HEK293 (cell line): ENCODE results near the gene HLA-DPB1.

Experiments used
- CTCF ChIA-PET: fragments of 350-600 bp; formaldehyde crosslinking; extraction: SDS; loops from one replicate; lab custom pipeline; 2021; ENCODE audit warnings: antibody characterized with exemption; lab: Yijun Ruan, JAX
- POLR2A ChIA-PET: fragments of 300-600 bp; formaldehyde crosslinking; extraction: SDS; loops from one replicate; lab custom pipeline; 2020; ENCODE audit warnings: antibody characterized with exemption, inconsistent platforms; lab: Yijun Ruan, JAX
- H3K27ac ChIP-seq: fragments of 200-500 bp; sonication (Bioruptor generic); 2 replicates; pipeline ENCODE4 v1.5.1; 2014; ENCODE audit warnings: low read depth, low read length, control low read depth, inconsistent platforms; ENCODE audit errors: extremely low read depth
- H3K36me3 ChIP-seq, 2 experiments: fragments of 200-500 bp in 1 of 2; sonication (Bioruptor generic) in 1 of 2; 1 replicate in 1 of 2; 2 replicates in 1 of 2; pipeline ENCODE4 v1.5.1; 2014 to 2017; ENCODE audit warnings: inconsistent platforms in 2 of 2, low read length in 2 of 2; ENCODE audit not compliant: control insufficient read depth in 2 of 2, insufficient read depth in 1 of 2
- H3K4me1 ChIP-seq: fragments of 200-500 bp; sonication (Bioruptor generic); 2 replicates; pipeline ENCODE4 v1.5.1; 2014; ENCODE audit warnings: mild to moderate bottlenecking, low read length, inconsistent platforms; ENCODE audit not compliant: control insufficient read depth, insufficient read depth
- H3K4me3 ChIP-seq: 2 replicates; pipeline ENCODE4 v1.5.1; 2011; ENCODE audit warnings: low read depth, mild to moderate bottlenecking, control low read depth, low read length, moderate library complexity
- H3K9me3 ChIP-seq: fragments of 200-500 bp; sonication (Bioruptor generic); 2 replicates; pipeline ENCODE4 v1.5.1; 2014; ENCODE audit warnings: low read depth, low read length, inconsistent platforms; ENCODE audit not compliant: control insufficient read depth, insufficient read depth
- CTCF ChIP-seq: fragments of 450-650 bp; formaldehyde crosslinking; IDR thresholded peaks from 2 replicates; pipeline ENCODE4 v1.5.1; 2016; ENCODE audit warnings: missing biosample characterization, missing genetic modification characterization
- EGR2 ChIP-seq: fragments of 450-650 bp; formaldehyde crosslinking; IDR thresholded peaks from 2 replicates; pipeline ENCODE4 v1.5.1; 2016; ENCODE audit warnings: low read depth, missing biosample characterization, missing genetic modification characterization
- SCRT2 ChIP-seq: fragments of 450-650 bp; formaldehyde crosslinking; IDR thresholded peaks from 2 replicates; pipeline ENCODE4 v1.5.1; 2016; ENCODE audit warnings: missing biosample characterization, missing genetic modification characterization
- SETDB1 ChIP-seq: IDR thresholded peaks from one replicate; pipeline ENCODE4 v1.6.1; 2017; ENCODE audit warnings: mild to moderate bottlenecking, low read length, moderate library complexity, mixed read lengths; ENCODE audit not compliant: insufficient read length
- TRIM28 ChIP-seq: IDR thresholded peaks from 2 replicates; pipeline ENCODE4 v1.6.1; 2011; ENCODE audit warnings: low read length, control low read depth, borderline replicate concordance
- ZBTB17 ChIP-seq: fragments of 450-650 bp; formaldehyde crosslinking; IDR thresholded peaks from 2 replicates; pipeline ENCODE4 v1.5.1; 2016; ENCODE audit warnings: missing biosample characterization, missing genetic modification characterization
- ZBTB48 ChIP-seq: fragments of 450-650 bp; formaldehyde crosslinking; IDR thresholded peaks from 2 replicates; pipeline ENCODE4 v1.5.1; 2016; ENCODE audit warnings: missing biosample characterization, missing genetic modification characterization
- ZFHX2 ChIP-seq: fragments of 450-650 bp; formaldehyde crosslinking; conservative IDR thresholded peaks from 2 replicates; pipeline ENCODE4 v1.5.1; 2016; ENCODE audit warnings: missing biosample characterization, missing genetic modification characterization
- ZNF138 ChIP-seq: fragments of 450-650 bp; formaldehyde crosslinking; IDR thresholded peaks from 2 replicates; pipeline ENCODE4 v1.5.1; 2016; ENCODE audit warnings: missing biosample characterization, missing genetic modification characterization, borderline replicate concordance
- ZNF16 ChIP-seq: fragments of 450-650 bp; formaldehyde crosslinking; IDR thresholded peaks from 2 replicates; pipeline ENCODE4 v1.5.1; 2016; ENCODE audit warnings: low read depth, missing biosample characterization, missing genetic modification characterization
- ZNF174 ChIP-seq: fragments of 450-650 bp; formaldehyde crosslinking; IDR thresholded peaks from 2 replicates; pipeline ENCODE4 v1.5.0; 2017; ENCODE audit warnings: missing biosample characterization, mild to moderate bottlenecking, missing genetic modification characterization
- ZNF175 ChIP-seq: fragments of 450-650 bp; formaldehyde crosslinking; IDR thresholded peaks from 2 replicates; pipeline ENCODE4 v1.5.1; 2016; ENCODE audit warnings: missing biosample characterization, missing genetic modification characterization
- ZNF18 ChIP-seq: fragments of 450-650 bp; formaldehyde crosslinking; IDR thresholded peaks from 2 replicates; pipeline ENCODE4 v1.5.1; 2016; ENCODE audit warnings: missing biosample characterization, missing genetic modification characterization
- ZNF2 ChIP-seq: fragments of 450-650 bp; formaldehyde crosslinking; IDR thresholded peaks from 2 replicates; pipeline ENCODE4 v1.5.1; 2016; ENCODE audit warnings: missing biosample characterization, missing genetic modification characterization
- ZNF202 ChIP-seq: fragments of 450-650 bp; formaldehyde crosslinking; IDR thresholded peaks from 2 replicates; pipeline ENCODE4 v1.5.1; 2016; ENCODE audit warnings: missing biosample characterization, missing genetic modification characterization, borderline replicate concordance
- ZNF335 ChIP-seq: fragments of 450-650 bp; formaldehyde crosslinking; conservative IDR thresholded peaks from 2 replicates; pipeline ENCODE4 v1.5.1; 2016; ENCODE audit warnings: missing biosample characterization, missing genetic modification characterization
- ZNF558 ChIP-seq: fragments of 450-650 bp; formaldehyde crosslinking; IDR thresholded peaks from 2 replicates; pipeline ENCODE4 v1.5.1; 2016; ENCODE audit warnings: missing biosample characterization, missing genetic modification characterization
- ZNF600 ChIP-seq: fragments of 450-650 bp; formaldehyde crosslinking; IDR thresholded peaks from 2 replicates; pipeline ENCODE4 v1.5.1; 2016; ENCODE audit warnings: missing biosample characterization, missing genetic modification characterization
- ZNF654 ChIP-seq: fragments of 450-650 bp; formaldehyde crosslinking; IDR thresholded peaks from 2 replicates; pipeline ENCODE4 v1.5.1; 2016; ENCODE audit warnings: low read depth, missing biosample characterization, missing genetic modification characterization
- ZNF660 ChIP-seq: fragments of 450-650 bp; IDR thresholded peaks from 2 replicates; pipeline ENCODE4 v1.5.1; 2018; ENCODE audit warnings: missing biosample characterization, mild to moderate bottlenecking, missing genetic modification characterization
- ZNF785 ChIP-seq: fragments of 450-650 bp; formaldehyde crosslinking; IDR thresholded peaks from 2 replicates; pipeline ENCODE4 v1.5.1; 2016; ENCODE audit warnings: missing biosample characterization, missing genetic modification characterization

Gene HLA-DPB1

GRCh38 chr6:33123181-33123580 is 47.4 kb downstream of the HLA-DPB1 start:
- CTCF ChIA-PET: interaction anchor here (0.5 to 9.8 kb wide), 21 partner anchors 8 to 1370 kb away, joined by 3 to 176 read pairs (median 4); no protein-coding TSS in a partner anchor

GRCh38 chr6:33123732-33124524 is 48.1 kb downstream of the HLA-DPB1 start:
- H3K36me3 ChIP-seq: no peaks in the 10 kb centered on the region
- TF ChIP-seq ZNF18 (tag by site-specific recombination) (no peak), ZNF335 (tag by site-specific recombination) (peak; percentile 39), SETDB1 (peak; percentile 87), ZNF654 (tag by site-specific recombination) (peak; percentile 99), ZBTB17 (tag by site-specific recombination) (peak; percentile 67), ZNF558 (peak; percentile 74), ZNF660 (tag by site-specific recombination) (0 out of 2 replicates have a peak, but pooled peaks have one; percentile 42), ZNF600 (tag by site-specific recombination) (peak; percentile 68; the same call in 1 of the 2 replicates), ZNF202 (tag by site-specific recombination) (no peak), ZBTB48 (peak; percentile 75; the same call in 1 of the 2 replicates), ZNF785 (tag by site-specific recombination) (no peak), ZNF2 (tag by site-specific recombination) (peak; percentile 100), CTCF (tag by site-specific recombination) (peak; percentile 64), SCRT2 (tag by site-specific recombination) (peak; percentile 96)
- TF ChIP-seq, all 188 proteins: peak for 11
- no peaks in the 10 kb centered on the region for H3K9me3 ChIP-seq
- CTCF ChIA-PET: interaction anchor here (0.5 to 9.8 kb wide), 34 partner anchors 8 to 1371 kb away, joined by 3 to 176 read pairs (median 4); no protein-coding TSS in a partner anchor
- no peak overlapping the region for H3K4me3 ChIP-seq
- no peaks in the 10 kb centered on the region for H3K4me1 ChIP-seq
- POLR2A ChIA-PET: interaction anchor here (1.0 kb wide), 1 partner anchor 148 kb away, joined by 5 read pairs; the partner anchor contains the start of genes RPS18 and VPS52
- H3K27ac ChIP-seq: no peak overlapping the region

More at GRCh38 chr6:33123181-33123580, 47.4 kb downstream of the HLA-DPB1 start:
- Histone ChIP-seq H3K27ac (no peak overlapping the region), H3K4me3 (no peak overlapping the region), H3K36me3 (no peaks in the 10 kb centered on the region), H3K4me1 (no peaks in the 10 kb centered on the region), H3K9me3 (no peaks in the 10 kb centered on the region)
- TF ChIP-seq ZFHX2 (tag by site-specific recombination): 0 out of 2 replicates have a peak, but pooled peaks have one; percentile 19
- TF ChIP-seq ZNF175 (tag by site-specific recombination): no peak
- TF ChIP-seq ZNF16 (tag by site-specific recombination): no peak
- peak; percentile 8; the same call in 1 of the 2 replicates for TF ChIP-seq TRIM28
- TF ChIP-seq EGR2 (tag by site-specific recombination): peak; percentile 15; the same call in 1 of the 2 replicates
- no peak for TF ChIP-seq ZNF174
- no peak for TF ChIP-seq ZNF138 (tag by site-specific recombination)
- POLR2A ChIA-PET: interaction anchor here (1.0 kb wide), 1 partner anchor 148 kb away, joined by 5 read pairs; the partner anchor contains the start of genes RPS18 and VPS52
